Measurements from ENCODE around the gene C12orf50.
A peak's percentile ranks its signal among the peaks of the same experiment; 100 is the strongest.
"Not testable (repeated sequence)": the region's sequence is repeated elsewhere in the genome, so short reads cannot be mapped to it uniquely, and the experiment has no call there.

Gene C12orf50

GRCh38 chr12:87985069-87985675, 44.0 kb downstream of the C12orf50 start:
- DNase-seq (ENCODE audit: low read depth), result no peak

- peak; percentile 64 for DNase-seq (ENCODE audit: low read depth)
Measured at GRCh38 chr12:87982208-87982607, 47.0 kb downstream of the C12orf50 start.

- DNase-seq (ENCODE audit: low read depth), result peak; percentile 31
Measured at GRCh38 chr12:87981495-87981894, 47.7 kb downstream of the C12orf50 start.

- no peak for DNase-seq (ENCODE audit: low read depth)
Measured at GRCh38 chr12:87975879-87976278, 53.3 kb downstream of the C12orf50 start.

GRCh38 chr12:87967871-87968270, 61.3 kb downstream of the C12orf50 start:
- DNase-seq (ENCODE audit: low read depth), result peak; percentile 28

GRCh38 chr12:87960566-87960965, 68.6 kb downstream of the C12orf50 start:
- no peak for DNase-seq (ENCODE audit: low read depth)

GRCh38 chr12:87954028-87954427, 75.2 kb downstream of the C12orf50 start:
- not testable (repeated sequence) for DNase-seq (ENCODE audit: low read depth)

GRCh38 chr12:87953256-87953860, 75.8 kb downstream of the C12orf50 start:
- DNase-seq (ENCODE audit: low read depth), result peak; percentile 70

- DNase-seq (ENCODE audit: low read depth), result no peak
Measured at GRCh38 chr12:87952850-87953249, 76.4 kb downstream of the C12orf50 start.

GRCh38 chr12:87952223-87952622, 77.0 kb downstream of the C12orf50 start:
- DNase-seq (ENCODE audit: low read depth), result no peak

- DNase-seq (ENCODE audit: low read depth), result no peak
Measured at GRCh38 chr12:87943762-87944161, 85.4 kb downstream of the C12orf50 start.

GRCh38 chr12:87943023-87943422, 86.2 kb downstream of the C12orf50 start:
- DNase-seq (ENCODE audit: low read depth), result no peak

- no peak for DNase-seq (ENCODE audit: low read depth)
Measured at GRCh38 chr12:87939182-87939581, 90.0 kb downstream of the C12orf50 start.

- DNase-seq (ENCODE audit: low read depth), result peak; percentile 14
Measured at GRCh38 chr12:87935216-87935615, 94.0 kb downstream of the C12orf50 start.

- no peak for DNase-seq (ENCODE audit: low read depth)
Measured at GRCh38 chr12:87933991-87934390, 95.2 kb downstream of the C12orf50 start.

GRCh38 chr12:87931812-87932211, 97.4 kb downstream of the C12orf50 start:
- DNase-seq (ENCODE audit: low read depth), result peak; percentile 51

- DNase-seq (ENCODE audit: low read depth), result no peak
Measured at GRCh38 chr12:87930627-87931026, 98.6 kb downstream of the C12orf50 start.
